K562 (cell line): ENCODE measurements around the gene ASPRV1. TPM values are rescaled to one million over a fixed set of nuclear protein-coding genes. Genes with fewer than 3 reads are reported as not detected.

Source experiments
- HNRNPL ChIP-seq: fragments of 200-400 bp; formaldehyde crosslinking; IDR thresholded peaks from 2 replicates; pipeline ENCODE4 v1.6.1; 2017; ENCODE audit warnings: low read depth, mild to moderate bottlenecking, low read length
- L3MBTL2 ChIP-seq: fragments of 450-650 bp; IDR thresholded peaks from 2 replicates; pipeline ENCODE4 v1.6.1; 2016; ENCODE audit warnings: mild to moderate bottlenecking, moderate library complexity
- LEF1 ChIP-seq: fragments of 450-650 bp; IDR thresholded peaks from 2 replicates; pipeline ENCODE4 v1.6.1; 2016; ENCODE audit warnings: mild to moderate bottlenecking
- RHOXF2B ChIP-seq: fragments of 250-450 bp; sonication (Bioruptor Pico); conservative IDR thresholded peaks from 2 replicates; pipeline ENCODE4 v1.5.1; 2021
- SMAD1 ChIP-seq: fragments of 150-350 bp; IDR thresholded peaks from 2 replicates; pipeline ENCODE4 v1.6.1; 2014; ENCODE audit warnings: low read length, low read depth; ENCODE audit not compliant: partially characterized antibody
- STAT5B ChIP-seq: fragments of 250-450 bp; sonication (Bioruptor Pico); IDR thresholded peaks from 2 replicates; pipeline ENCODE4 v1.8.0; 2021; ENCODE audit warnings: mild to moderate bottlenecking, inconsistent platforms
- polyA plus RNA-seq, 8 experiments: library from polyadenylated mRNA; depleted of rRNA in 4 of 8; stranded (reverse) in 5 of 8; unstranded in 3 of 8; fragments of >200 nt; fragmentation: Nextera tagmentation in 2 of 8; fragmentation: Illumina TruSeq in 1 of 8; extraction: Ambion mirVana in 2 of 8; extraction: Trizol in 1 of 8; gene quantifications; 2 replicates each; pipeline versions ENCODE4 v1.2.1 to v1.2.3, GENCODE V29; 2011 to 2014; ENCODE audit warnings: inconsistent platforms in 1 of 8, missing spikeins in 1 of 8
- total RNA-seq, 7 experiments: library from RNA; depleted of rRNA in 6 of 7; stranded (reverse); fragments of >200 nt in 6 of 7; fragmentation: Illumina TruSeq in 2 of 7; extraction: Trizol in 2 of 7; gene quantifications; 2 replicates each; pipeline versions ENCODE4 v1.2.1 to v1.2.3, GENCODE V29; 2011 to 2021; ENCODE audit warnings: low replicate concordance in 1 of 7
- TF ChIP-seq, protein P1 (sequence below), 2 experiments: fragments of 450-650 bp in 1 of 2; sonication (generic) in 1 of 2; formaldehyde crosslinking in 1 of 2; IDR thresholded peaks; 2 replicates each; pipeline versions ENCODE4 v1.7.1 to v1.9.0; 2016 to 2022; ENCODE audit warnings: inconsistent platforms in 1 of 2, mild to moderate bottlenecking in 1 of 2, missing genetic modification reagents in 1 of 2

ASPRV1 gene
- total and polyA plus RNA-seq, 9 of the 15 experiments (the other 6 are each of a cell fraction or from before 2014, with no cell fraction given) = 0.17 to 0.72 (median 0.47) TPM; not detected in 1

- TF ChIP-seq HNRNPL = no peak; the same call in 1 of the 2 replicates
- TF ChIP-seq L3MBTL2 = peak; percentile 100
- TF ChIP-seq RHOXF2B (CRISPR knock-in tag) = no peak
- TF ChIP-seq SMAD1 = no peak
- peak; percentile 60; the same call in 1 of the 2 replicates for TF ChIP-seq STAT5B (CRISPR knock-in tag)
- TF ChIP-seq, protein P1, sequence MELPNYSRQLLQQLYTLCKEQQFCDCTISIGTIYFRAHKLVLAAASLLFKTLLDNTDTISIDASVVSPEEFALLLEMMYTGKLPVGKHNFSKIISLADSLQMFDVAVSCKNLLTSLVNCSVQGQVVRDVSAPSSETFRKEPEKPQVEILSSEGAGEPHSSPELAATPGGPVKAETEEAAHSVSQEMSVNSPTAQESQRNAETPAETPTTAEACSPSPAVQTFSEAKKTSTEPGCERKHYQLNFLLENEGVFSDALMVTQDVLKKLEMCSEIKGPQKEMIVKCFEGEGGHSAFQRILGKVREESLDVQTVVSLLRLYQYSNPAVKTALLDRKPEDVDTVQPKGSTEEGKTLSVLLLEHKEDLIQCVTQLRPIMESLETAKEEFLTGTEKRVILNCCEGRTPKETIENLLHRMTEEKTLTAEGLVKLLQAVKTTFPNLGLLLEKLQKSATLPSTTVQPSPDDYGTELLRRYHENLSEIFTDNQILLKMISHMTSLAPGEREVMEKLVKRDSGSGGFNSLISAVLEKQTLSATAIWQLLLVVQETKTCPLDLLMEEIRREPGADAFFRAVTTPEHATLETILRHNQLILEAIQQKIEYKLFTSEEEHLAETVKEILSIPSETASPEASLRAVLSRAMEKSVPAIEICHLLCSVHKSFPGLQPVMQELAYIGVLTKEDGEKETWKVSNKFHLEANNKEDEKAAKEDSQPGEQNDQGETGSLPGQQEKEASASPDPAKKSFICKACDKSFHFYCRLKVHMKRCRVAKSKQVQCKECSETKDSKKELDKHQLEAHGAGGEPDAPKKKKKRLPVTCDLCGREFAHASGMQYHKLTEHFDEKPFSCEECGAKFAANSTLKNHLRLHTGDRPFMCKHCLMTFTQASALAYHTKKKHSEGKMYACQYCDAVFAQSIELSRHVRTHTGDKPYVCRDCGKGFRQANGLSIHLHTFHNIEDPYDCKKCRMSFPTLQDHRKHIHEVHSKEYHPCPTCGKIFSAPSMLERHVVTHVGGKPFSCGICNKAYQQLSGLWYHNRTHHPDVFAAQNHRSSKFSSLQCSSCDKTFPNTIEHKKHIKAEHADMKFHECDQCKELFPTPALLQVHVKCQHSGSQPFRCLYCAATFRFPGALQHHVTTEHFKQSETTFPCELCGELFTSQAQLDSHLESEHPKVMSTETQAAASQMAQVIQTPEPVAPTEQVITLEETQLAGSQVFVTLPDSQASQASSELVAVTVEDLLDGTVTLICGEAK (IDR thresholded peaks at IDR 0.05) = no peak
- TF ChIP-seq, protein P1 (CRISPR knock-in tag; IDR thresholded peaks at IDR 0.05) = no peak
- TF ChIP-seq LEF1 = peak; percentile 97
These were observed 14.5 kb upstream of the ASPRV1 start (continued) for GRCh38 chr2:69975853-69976462.
